CD4-positive, alpha-beta T cell (primary cell): ENCODE data around the gene DES. TPM values are rescaled to one million over a fixed set of nuclear protein-coding genes. Genes with fewer than 3 reads are reported as not detected.
A peak's percentile ranks its signal among the peaks of the same experiment; 100 is the strongest.

Source experiments
- ATAC-seq: fragments of 200-7000 bp; cut with Tn5 transposase; one replicate; pipeline ENCODE4 v1.10.0; 2022; ENCODE audit warnings: mild to moderate bottlenecking; ENCODE audit not compliant: poor library complexity
- CTCF ChIA-PET: fragments of 350-600 bp; sonication (Branson Sonifier 250); formaldehyde crosslinking; loops from one replicate; lab custom pipeline; 2021; ENCODE audit warnings: antibody characterized with exemption, inconsistent platforms; lab: Charles Lee
- POLR2A ChIA-PET: fragments of 350-600 bp; sonication (Branson Sonifier 250); formaldehyde crosslinking; loops from one replicate; lab custom pipeline; 2021; ENCODE audit warnings: antibody characterized with exemption, inconsistent platforms; lab: Charles Lee
- DNase-seq, 14 experiments: peaks; one replicate each; pipeline ENCODE4 v3.0.0-alpha.2; 2013 to 2020; ENCODE audit warnings: mixed read lengths in 2 of 14
- H3K27ac ChIP-seq, 2 donors: one replicate each; pipeline versions ENCODE4 v1.5.1 to v1.7.0; 2013; ENCODE audit warnings: low read length in 2 of 2, low read depth in 1 of 2, mild to moderate bottlenecking in 1 of 2
- H3K27me3 ChIP-seq, 2 experiments: 1 replicate in 1 of 2; 2 replicates in 1 of 2; pipeline versions ENCODE4 v1.6.1 to v1.7.0; 2013; ENCODE audit warnings: low read length in 2 of 2, control low read depth in 1 of 2, mild to moderate bottlenecking in 1 of 2, moderate library complexity in 1 of 2; ENCODE audit not compliant: insufficient read depth in 2 of 2, control insufficient read depth in 1 of 2
- H3K36me3 ChIP-seq: one replicate; pipeline ENCODE4 v1.6.1; 2013; ENCODE audit warnings: low read length, control low read depth; ENCODE audit not compliant: insufficient read depth
- H3K4me1 ChIP-seq: one replicate; pipeline ENCODE4 v1.6.1; 2013; ENCODE audit warnings: low read length, control low read depth; ENCODE audit not compliant: insufficient read depth
- H3K4me3 ChIP-seq: one replicate; pipeline ENCODE4 v1.5.1; 2013; ENCODE audit warnings: mild to moderate bottlenecking, low read length, moderate library complexity
- H3K9me3 ChIP-seq, 2 experiments: 1 replicate in 1 of 2; 2 replicates in 1 of 2; pipeline versions ENCODE4 v1.6.1 to v1.7.0; 2013; ENCODE audit warnings: low read length in 2 of 2, mild to moderate bottlenecking in 2 of 2, control low read depth in 1 of 2, moderate library complexity in 1 of 2; ENCODE audit not compliant: control insufficient read depth in 1 of 2, insufficient read depth in 1 of 2
- H3K27ac Mint-ChIP-seq: one replicate; pipeline ENCODE4 v1.8.0; 2020; ENCODE audit warnings: mixed read lengths
- H3K27me3 Mint-ChIP-seq: one replicate; pipeline ENCODE4 v1.8.0; 2021; ENCODE audit warnings: mixed read lengths
- H3K36me3 Mint-ChIP-seq: one replicate; pipeline ENCODE4 v1.8.0; 2021; ENCODE audit warnings: low read depth, mixed read lengths
- H3K4me1 Mint-ChIP-seq: one replicate; pipeline ENCODE4 v1.8.0; 2021; ENCODE audit warnings: low read depth, mixed read lengths
- H3K4me3 Mint-ChIP-seq: one replicate; pipeline ENCODE4 v1.8.0; 2020; ENCODE audit warnings: mild to moderate bottlenecking, mixed read lengths
- H3K9me3 Mint-ChIP-seq: one replicate; pipeline ENCODE4 v1.8.0; 2020; ENCODE audit warnings: mixed read lengths
- CTCF ChIP-seq: fragments of 200-600 bp; IDR thresholded peaks from one replicate; pipeline ENCODE4 v1.8.0; 2022; ENCODE audit warnings: antibody characterized with exemption, mild to moderate bottlenecking
- intact Hi-C, 2 experiments: fragments of 100-400 bp; cut with DNase I in 1 of 2; cut with micrococcal nuclease in 1 of 2; formaldehyde crosslinking; loops; one replicate each; pipeline versions ENCODE4 v1.15.1 to v1.9.0; 2023 to 2025; cut with DNase I, micrococcal nuclease
- total RNA-seq, 174 experiments: library from RNA in 2 of 174; stranded (reverse) in 2 of 174; gene quantifications; one replicate each; pipeline ENCODE4 v1.2.3 and lab custom pipeline; 2021 to 2026

The DES gene
- total RNA-seq, 2 experiments from 2014 or later: not detected

GRCh38 chr2:219433666-219434467, 15.7 kb downstream of the DES start:
- no peaks in the 10 kb centered on the region for H3K36me3 Mint-ChIP-seq
- no peaks in the 10 kb centered on the region for H3K9me3 Mint-ChIP-seq
- ChIA-PET POLR2A (interaction anchor here (1.7 kb wide), 1 partner anchor 64 kb away, joined by 4 read pairs; no protein-coding TSS in a partner anchor), CTCF (no interaction called here)
- peak; percentile 52 for ATAC-seq
- no peak overlapping the region for H3K27ac ChIP-seq
- peaks cover 0 to 14% of the 10 kb centered on the region in 2 experiments for H3K9me3 ChIP-seq
- no peak overlapping the region for H3K4me3 Mint-ChIP-seq
- no peak overlapping the region for H3K27ac Mint-ChIP-seq
- intact Hi-C loops: loop anchor here in 1 of 2 experiments (1.0 kb wide), 1 partner anchor 31 kb away; no protein-coding TSS in a partner anchor
- H3K36me3 ChIP-seq: no peaks in the 10 kb centered on the region
- peaks cover 10% of the 10 kb centered on the region for H3K4me1 ChIP-seq
- peaks cover 22 to 27% of the 10 kb centered on the region in 2 experiments for H3K27me3 ChIP-seq
- H3K4me3 ChIP-seq: no peak overlapping the region
- H3K4me1 Mint-ChIP-seq: no peaks in the 10 kb centered on the region
- peaks cover 32% of the 10 kb centered on the region for H3K27me3 Mint-ChIP-seq
- DNase-seq: peak in 4 of 14 experiments; percentile 21 to 46 (median 39)
- no peak for TF ChIP-seq CTCF

- peaks cover 32% of the 10 kb centered on the region for H3K27me3 Mint-ChIP-seq
- Histone ChIP-seq H3K27me3 (peaks cover 22 to 27% of the 10 kb centered on the region in 2 experiments), H3K27ac (no peak overlapping the region), H3K4me1 (peaks cover 10% of the 10 kb centered on the region), H3K9me3 (peaks cover 0 to 14% of the 10 kb centered on the region in 2 experiments), H3K4me3 (no peak overlapping the region), H3K36me3 (no peaks in the 10 kb centered on the region)
- intact Hi-C loops: loop anchor here in 1 of 2 experiments (1.0 kb wide), 1 partner anchor 31 kb away; no protein-coding TSS in a partner anchor
- DNase-seq (no peak), ATAC-seq (no peak)
- H3K4me3 Mint-ChIP-seq: no peak overlapping the region
- CTCF ChIA-PET: no interaction called here
- POLR2A ChIA-PET: interaction anchor here (1.7 kb wide), 1 partner anchor 63 kb away, joined by 4 read pairs; no protein-coding TSS in a partner anchor
- H3K9me3 Mint-ChIP-seq: no peaks in the 10 kb centered on the region
- no peaks in the 10 kb centered on the region for H3K4me1 Mint-ChIP-seq
- no peaks in the 10 kb centered on the region for H3K36me3 Mint-ChIP-seq
- no peak for TF ChIP-seq CTCF
- H3K27ac Mint-ChIP-seq: no peak overlapping the region
Observed at GRCh38 chr2:219434468-219434717, 16.2 kb downstream of the DES start.

- Histone ChIP-seq H3K4me1 (peaks cover 10% of the 10 kb centered on the region), H3K27me3 (peaks cover 23 to 27% of the 10 kb centered on the region in 2 experiments), H3K4me3 (no peak within 1 kb of the TSS), H3K27ac (no peak within 1 kb of the TSS), H3K9me3 (peaks cover 0 to 14% of the 10 kb centered on the region in 2 experiments), H3K36me3 (no peaks in the 10 kb centered on the region)
- ATAC-seq: no peak
- Mint-ChIP-seq H3K36me3 (no peaks in the 10 kb centered on the region), H3K27ac (no peak within 1 kb of the TSS), H3K4me3 (no peak within 1 kb of the TSS), H3K9me3 (no peaks in the 10 kb centered on the region), H3K27me3 (peaks cover 32% of the 10 kb centered on the region), H3K4me1 (no peaks in the 10 kb centered on the region)
- CTCF ChIA-PET: no interaction called here
- intact Hi-C loops: loop anchor here in 1 of 2 experiments (1.0 kb wide), 1 partner anchor 32 kb away; no protein-coding TSS in a partner anchor
- TF ChIP-seq CTCF: no peak
- DNase-seq: peak in 1 of 14 experiments; percentile 13
- POLR2A ChIA-PET: interaction anchor here (1.7 kb wide), 1 partner anchor 63 kb away, joined by 4 read pairs; no protein-coding TSS in a partner anchor
Observed at GRCh38 chr2:219434718-219435525, 16.7 kb downstream of the DES start, which contains the start of gene SPEG. SPEG (plus strand) TSS chr2:219434843; CDS start chr2:219434978, 135 bp downstream.
